Thyroid gland (tissue), 4 donors: ENCODE measurements around the gene DNAAF1.

Experiments used
- POLR2A ChIP-seq, 2 donors: fragments of 450-650 bp; IDR thresholded peaks; one replicate each; pipeline ENCODE4 v1.6.1; 2017; ENCODE audit warnings: antibody characterized with exemption in 2 of 2, mild to moderate bottlenecking in 2 of 2, moderate library complexity in 1 of 2
- TF ChIP-seq, protein P1 (sequence below), 6 experiments: fragments of 200-600 bp in 3 of 6; fragments of 450-650 bp in 3 of 6; sonication (generic) in 3 of 6; IDR thresholded peaks; one replicate each; pipeline ENCODE4 v1.5.1; 2016 to 2019; ENCODE audit warnings: antibody characterized with exemption in 6 of 6, mild to moderate bottlenecking in 2 of 6, inconsistent platforms in 1 of 6, moderate library complexity in 1 of 6

DNA sequence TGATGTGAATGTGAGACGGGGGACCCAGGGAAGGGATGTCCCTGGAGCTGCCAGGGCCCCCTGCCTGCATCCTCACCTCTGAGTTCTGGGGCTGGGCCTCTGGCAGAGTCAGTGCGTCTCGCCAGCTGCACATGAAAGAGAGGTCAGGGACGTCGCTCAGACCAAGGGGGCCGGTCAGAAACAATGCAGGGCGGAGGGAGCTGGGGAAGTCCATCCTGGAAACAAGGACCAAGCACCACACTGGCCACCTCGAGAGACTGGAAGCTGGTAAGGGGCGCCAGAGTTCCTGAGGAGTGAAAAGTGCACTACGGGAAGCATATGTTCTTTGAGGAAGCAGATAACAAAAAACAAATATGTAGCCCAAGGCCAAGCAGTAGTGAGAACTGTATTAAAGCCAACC lies 39.7 kb downstream of the DNAAF1 start:
- TF ChIP-seq, protein P1, sequence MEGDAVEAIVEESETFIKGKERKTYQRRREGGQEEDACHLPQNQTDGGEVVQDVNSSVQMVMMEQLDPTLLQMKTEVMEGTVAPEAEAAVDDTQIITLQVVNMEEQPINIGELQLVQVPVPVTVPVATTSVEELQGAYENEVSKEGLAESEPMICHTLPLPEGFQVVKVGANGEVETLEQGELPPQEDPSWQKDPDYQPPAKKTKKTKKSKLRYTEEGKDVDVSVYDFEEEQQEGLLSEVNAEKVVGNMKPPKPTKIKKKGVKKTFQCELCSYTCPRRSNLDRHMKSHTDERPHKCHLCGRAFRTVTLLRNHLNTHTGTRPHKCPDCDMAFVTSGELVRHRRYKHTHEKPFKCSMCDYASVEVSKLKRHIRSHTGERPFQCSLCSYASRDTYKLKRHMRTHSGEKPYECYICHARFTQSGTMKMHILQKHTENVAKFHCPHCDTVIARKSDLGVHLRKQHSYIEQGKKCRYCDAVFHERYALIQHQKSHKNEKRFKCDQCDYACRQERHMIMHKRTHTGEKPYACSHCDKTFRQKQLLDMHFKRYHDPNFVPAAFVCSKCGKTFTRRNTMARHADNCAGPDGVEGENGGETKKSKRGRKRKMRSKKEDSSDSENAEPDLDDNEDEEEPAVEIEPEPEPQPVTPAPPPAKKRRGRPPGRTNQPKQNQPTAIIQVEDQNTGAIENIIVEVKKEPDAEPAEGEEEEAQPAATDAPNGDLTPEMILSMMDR (IDR thresholded peaks at IDR 0.05), result no peak
- TF ChIP-seq POLR2A (IDR thresholded peaks at IDR 0.05), result no peak
